Middle frontal gyrus (tissue), 1 donor: ENCODE results near the gene POU4F1.

Experiments
- DNase-seq: peaks from one replicate; pipeline ENCODE4 v3.0.0-alpha.2; 2015; ENCODE audit warnings: low spot score; ENCODE audit errors: extremely low spot score

POU4F1 gene

DNA sequence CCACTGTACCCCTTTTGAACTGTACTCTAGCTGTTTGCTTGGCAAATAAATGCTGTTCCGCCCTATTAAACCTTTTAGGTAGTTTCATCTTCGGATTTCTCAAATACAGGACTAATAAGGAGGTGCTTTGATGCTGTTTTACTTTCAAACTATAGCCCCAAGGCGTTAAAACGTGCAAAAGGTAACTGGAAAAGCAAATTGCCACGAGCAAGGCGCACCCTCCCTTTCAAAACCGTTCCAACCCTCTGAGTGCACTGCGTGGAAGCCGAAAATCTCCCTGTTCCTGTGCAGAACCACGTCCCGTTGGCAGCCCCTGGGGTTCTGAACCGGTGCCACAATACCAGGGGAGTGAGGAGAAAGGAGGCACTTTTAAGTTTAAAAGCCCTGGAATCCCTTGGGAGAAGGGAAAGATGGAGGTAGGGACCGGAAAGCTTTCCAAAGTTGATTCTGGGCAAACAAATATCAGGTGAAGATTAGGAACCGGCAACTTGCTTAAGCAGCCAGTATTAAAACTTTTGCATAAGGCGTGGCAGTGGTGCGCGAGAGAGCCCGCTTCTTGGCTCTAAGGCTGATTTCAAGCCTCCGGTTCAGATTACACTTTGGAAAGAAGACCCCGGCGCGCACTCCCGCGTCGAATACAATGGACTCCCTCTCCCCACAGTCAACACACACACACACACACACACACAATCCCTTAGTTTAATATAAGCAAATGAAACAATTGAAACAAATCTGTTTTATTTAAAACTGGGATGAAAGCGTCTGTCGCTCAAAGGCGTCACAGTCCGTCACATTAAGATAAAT is 9.5 kb downstream of the POU4F1 start:
- DNase-seq = no peak

DNA sequence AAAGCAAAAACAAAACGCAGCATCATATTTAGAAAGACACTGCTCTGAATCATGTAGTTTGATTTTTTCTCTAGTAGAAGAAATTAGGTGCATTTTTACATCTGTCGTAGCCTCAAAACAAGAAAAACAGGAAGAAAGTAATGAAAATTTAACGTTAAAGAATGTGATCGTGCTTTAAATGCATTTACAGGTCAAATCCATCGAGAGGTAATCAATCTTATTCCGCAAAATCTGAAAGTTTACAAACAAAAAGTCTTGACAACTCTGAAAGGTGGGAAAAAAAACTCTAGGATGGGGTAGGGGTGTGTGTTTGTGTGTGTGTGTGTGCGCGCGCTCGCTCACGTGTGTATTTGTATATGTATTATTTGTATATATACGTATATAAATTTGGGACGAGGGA is 10.2 kb downstream of the POU4F1 start:
- no peak for DNase-seq

DNA sequence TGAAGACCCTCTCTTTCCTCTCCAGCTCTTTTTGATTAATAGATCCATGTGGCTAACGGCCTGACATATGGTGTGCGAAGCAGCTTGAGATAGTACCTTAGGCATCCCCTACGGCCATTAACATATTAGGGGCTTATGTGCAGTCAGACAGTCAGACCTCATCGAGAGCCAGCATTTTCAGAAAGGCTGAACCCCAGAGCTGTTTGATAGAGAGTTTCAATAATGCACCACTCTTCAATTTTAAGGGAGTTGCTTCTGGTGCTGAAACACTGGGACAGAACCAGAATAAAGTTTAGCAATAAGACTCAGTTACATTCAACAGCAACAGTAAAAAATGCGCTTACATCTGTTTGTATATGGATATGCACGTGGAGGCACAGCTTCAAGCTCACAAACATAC is 10.8 kb downstream of the POU4F1 start:
- no peak for DNase-seq

DNA sequence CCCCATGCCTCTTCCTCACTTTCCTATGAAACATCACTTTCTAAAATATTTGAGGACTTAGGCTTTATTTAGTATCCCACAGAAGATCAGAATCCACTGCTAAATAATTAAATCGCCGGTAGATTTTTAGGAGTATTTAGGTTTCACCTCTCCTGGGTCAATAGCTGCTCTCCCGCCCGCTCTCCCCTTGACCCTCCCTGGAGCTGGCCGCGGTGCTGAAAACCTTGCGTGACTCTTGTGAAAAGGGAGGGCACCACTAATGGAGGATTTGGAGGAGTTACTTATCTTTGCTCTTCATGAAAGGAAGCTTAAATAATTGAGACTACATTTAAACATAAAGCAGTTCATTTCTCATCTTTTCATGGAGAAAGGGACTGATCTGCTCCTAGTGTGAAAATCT is 14.1 kb downstream of the POU4F1 start:
- no peak for DNase-seq

DNA sequence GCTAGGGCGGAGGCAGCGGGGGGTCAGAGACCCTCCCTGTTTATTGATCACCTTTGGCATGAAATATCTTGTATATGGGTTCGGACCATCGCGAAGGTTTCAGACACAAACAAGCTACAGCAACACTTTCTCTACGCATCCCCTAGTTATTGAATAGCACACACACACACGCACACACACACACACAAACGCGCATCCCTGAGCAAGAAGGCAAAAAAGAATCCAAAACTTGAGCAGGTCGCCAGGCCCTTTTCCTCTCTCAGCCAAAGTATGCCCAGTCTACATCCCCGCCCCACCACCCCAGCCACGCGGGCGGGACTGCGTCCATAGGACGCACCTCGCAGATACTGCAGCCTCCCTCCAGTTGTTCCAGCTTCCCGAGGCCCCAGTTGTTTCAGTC is 16.0 kb downstream of the POU4F1 start:
- no peak for DNase-seq

DNA sequence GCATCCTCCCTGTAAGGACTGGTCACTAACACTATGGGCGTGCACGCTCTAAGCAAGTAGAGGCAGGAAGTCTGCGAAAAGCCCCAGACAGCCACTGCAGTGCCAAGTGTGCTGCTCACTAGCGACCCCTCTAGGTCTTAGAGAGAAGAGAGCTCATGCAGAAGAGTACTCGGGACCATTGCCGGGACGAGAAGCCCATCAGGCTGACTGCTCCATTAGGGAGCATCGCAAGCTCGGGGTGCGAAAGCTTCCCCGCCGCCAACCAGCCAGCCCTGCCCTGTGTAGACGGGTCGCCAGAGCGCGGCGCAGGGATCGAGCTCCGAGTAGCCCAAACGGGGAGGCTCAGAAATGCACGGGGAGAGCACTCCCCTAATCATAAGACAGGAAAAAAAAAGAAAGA is 16.6 kb downstream of the POU4F1 start:
- DNase-seq = no peak

DNA sequence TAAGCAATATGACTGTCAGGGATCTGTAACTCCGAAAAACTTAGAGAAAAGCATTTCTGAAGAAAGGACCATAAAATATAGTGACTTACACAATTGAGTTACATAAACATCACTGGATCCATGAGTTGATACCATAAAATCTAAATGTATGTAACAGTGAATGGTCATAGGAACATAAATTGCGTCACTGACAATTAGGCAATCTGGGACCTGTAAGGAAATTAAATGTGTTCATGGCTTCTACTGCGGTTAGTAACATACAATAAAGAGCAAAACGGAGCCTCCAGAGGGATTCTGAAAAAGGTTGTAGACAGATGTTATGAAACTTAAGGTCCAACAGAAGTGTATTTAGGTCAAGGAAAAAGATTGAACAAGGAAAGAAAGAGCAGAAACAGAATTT is 27.1 kb downstream of the POU4F1 start:
- no peak for DNase-seq

DNA sequence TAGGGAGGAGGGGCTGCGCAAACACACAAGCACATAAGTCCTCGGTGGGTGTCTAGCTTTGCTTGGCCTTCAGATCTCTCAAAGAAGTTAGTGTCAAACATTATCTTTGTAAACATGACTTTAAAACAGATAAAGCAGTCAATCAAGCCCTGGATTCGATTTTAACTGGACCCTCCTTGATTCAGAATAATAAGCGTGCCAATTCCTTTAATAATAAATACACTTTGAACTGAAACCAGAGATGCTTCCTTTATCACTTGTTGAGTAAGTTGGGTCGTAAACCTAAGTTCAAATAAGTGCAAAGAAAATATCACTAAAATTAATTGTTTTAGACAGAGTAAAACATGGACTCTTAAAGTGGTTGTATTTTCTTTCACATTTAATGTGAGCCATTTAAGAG is 30.9 kb downstream of the POU4F1 start:
- DNase-seq = no peak

DNA sequence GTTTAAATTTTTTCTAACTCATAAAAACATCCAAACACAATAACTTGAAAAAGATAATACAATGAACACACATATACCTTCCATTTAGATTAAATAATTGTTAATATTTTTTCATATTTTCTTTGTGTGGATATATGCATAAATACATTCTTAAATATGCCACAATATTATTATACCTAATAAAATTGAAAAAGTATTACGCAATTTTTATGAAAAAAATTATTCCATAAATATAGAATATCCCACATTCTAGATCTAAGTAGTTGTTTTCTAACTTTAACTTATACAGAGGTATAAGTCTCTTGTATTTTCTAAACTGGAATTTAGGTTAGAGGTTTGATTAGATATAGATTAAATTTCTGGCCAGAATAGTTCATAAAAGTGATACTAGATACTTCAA is 34.3 kb downstream of the POU4F1 start:
- no peak for DNase-seq

DNA sequence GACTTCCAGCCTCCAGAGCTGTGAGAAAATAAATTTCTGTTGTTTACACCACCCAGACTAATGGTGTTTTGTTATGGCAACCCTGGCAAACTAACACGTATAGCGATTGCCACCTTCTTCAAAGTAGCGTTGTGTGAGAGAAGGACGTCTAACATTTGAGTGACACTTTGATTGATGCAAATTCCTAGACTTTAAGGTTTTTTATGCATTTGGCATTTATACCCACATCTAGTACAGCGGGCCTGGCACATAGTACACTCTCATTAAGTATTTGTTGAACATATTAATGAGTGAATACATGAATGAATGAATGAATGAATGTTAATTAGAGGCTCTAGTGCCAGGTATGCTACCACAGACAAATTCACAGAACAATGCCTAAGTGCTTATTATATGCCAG is 36.7 kb downstream of the POU4F1 start:
- no peak for DNase-seq

DNA sequence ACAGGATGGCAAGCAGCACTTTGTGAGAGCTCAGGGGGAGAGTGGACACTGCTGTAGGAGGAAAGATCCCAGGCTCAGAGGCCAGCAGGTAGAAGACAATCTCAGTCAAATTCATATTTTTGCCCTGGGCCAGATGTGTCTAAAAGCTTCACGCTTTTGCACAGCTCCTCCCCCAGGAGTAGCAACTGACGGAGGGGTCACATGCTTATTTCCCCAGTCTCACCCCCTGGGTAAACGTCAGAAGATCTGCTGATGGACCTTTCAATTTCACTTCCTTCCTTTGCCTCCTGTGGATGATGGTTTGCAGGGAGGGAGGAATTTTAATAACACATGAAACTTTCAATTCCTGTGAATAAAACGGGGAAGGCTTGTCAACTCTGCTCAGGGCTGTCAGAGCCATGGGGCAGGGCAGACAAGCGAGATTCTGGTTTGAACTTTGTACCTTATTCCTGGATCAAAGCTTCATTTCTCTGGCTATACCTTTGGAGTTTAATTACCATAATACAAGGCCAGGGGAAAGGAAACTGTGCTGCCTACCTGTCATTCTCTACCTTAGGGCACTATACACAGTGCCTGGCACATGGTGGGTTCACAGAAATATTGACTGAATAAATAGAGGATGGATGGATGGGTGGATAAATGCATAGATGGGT is 41.0 kb downstream of the POU4F1 start:
- no peak for DNase-seq
